Activated T-cell treated with anti-CD3 and anti-CD28 coated beads, Interleukin-2, amount 50 U/mL, for 4 hours (primary cell): ENCODE results near the gene TMEM238. TPM values are rescaled to one million over a fixed set of nuclear protein-coding genes. Genes with fewer than 3 reads are reported as not detected.

ENCODE experiments used
- ATAC-seq, 2 donors: fragments of 200-7000 bp; cut with Tn5 transposase; one replicate each; pipeline ENCODE4 v1.10.0; 2021
- DNase-seq: peaks from one replicate; pipeline ENCODE4 v3.0.0-alpha.2; 2020
- H3K27me3 Mint-ChIP-seq: one replicate; pipeline ENCODE4 v1.8.0; 2021; ENCODE audit warnings: low read depth, mixed read lengths
- H3K36me3 Mint-ChIP-seq: one replicate; pipeline ENCODE4 v1.8.0; 2022; ENCODE audit warnings: mixed read lengths; ENCODE audit not compliant: insufficient read depth
- H3K4me1 Mint-ChIP-seq: one replicate; pipeline ENCODE4 v1.8.0; 2021; ENCODE audit warnings: low read depth, mixed read lengths
- H3K4me3 Mint-ChIP-seq: one replicate; pipeline ENCODE4 v1.8.0; 2021; ENCODE audit warnings: mild to moderate bottlenecking, moderate library complexity, mixed read lengths
- H3K9me3 Mint-ChIP-seq: one replicate; pipeline ENCODE4 v1.8.0; 2021; ENCODE audit warnings: mixed read lengths
- total RNA-seq, 3 donors: library from RNA; stranded (reverse); gene quantifications; one replicate each; pipeline ENCODE4 v1.2.1, GENCODE V29; 2021

The TMEM238 gene
- total RNA-seq, 3 donors from 2014 or later = 6.1 to 8.8 (median 8.4) TPM

DNA sequence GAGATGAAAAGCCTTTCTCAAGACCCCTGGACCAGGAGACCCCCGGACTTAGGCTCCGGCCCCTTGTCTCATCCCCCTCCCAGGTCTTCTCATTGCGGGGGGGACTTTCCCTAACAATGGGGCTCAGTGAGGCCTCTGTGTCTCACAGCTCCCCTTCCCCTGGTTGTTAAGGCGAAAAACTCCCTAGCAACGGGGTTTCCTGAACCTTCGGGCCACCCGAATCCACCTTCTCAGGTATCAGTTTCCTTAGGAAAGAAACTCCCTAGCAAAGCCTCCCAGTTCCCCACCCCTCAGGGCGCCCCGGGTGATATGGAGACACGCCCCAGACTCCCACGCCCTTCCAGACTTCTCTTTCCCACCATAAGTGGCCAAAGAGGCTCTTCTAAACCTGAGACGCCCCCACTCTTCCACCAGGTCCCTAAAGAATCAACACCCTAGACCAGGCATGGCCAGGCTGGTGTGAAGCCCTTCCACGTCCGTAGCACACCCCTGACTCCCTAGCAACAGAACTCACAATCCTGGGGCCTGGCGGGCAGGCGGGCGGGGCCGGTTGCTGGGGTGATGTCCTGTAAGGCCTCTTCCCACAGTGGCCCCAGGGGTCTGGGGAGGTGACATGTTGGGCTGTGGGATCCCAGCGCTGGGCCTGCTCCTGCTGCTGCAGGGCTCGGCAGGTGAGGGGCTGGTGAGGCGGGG, 7.7 kb downstream of the TMEM238 start, which contains the start of gene TMEM190:
Gene TMEM190, plus strand, starts transcription at position 586 of the 693 bp plus-strand sequence. Its CDS starts 28 bp downstream, at position 614.
- Mint-ChIP-seq H3K9me3 (no peaks in the 10 kb centered on the region), H3K4me3 (no peak within 1 kb of the TSS), H3K4me1 (peaks cover 3% of the 10 kb centered on the region), H3K36me3 (no peaks in the 10 kb centered on the region), H3K27me3 (peaks cover 25% of the 10 kb centered on the region)
- no peak for ATAC-seq
- no peak for DNase-seq

DNA sequence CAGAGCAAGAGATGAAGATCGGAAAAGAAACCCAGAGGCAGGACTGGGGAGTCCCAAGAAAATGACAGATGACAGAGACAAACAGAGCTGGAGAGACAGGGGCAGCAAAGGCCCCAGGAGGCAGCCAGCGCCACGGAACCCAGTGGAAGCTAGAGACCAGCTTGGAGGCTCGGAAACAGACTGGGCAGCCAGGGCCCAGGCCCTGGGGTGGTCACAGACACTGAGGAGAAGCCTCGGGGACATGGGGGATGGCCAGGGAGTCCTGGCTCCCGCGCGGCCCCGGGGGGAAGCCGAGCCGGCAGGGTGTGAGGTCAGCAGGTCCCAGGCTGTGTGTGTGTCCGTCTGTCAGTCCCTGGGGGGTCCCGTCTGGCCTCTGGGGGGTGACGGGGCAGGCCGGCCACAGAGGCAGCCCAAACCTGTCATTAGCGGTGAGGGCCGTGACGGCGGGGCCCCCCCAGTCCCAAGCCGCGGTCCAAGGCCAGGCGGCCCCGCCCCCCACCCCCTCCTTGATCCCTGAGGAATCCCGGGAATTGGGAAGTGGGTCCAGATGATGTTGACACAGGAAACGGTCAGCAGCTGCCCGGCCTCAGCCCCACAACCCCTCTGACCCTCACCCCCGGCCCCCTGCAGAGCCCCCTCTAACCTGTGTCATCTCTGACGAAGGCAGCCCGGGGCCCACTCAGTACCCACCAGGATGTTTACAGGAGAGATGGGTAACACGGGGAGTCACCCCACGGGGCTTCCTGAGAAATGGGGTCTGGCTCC, 9.9 kb downstream of the TMEM238 start:
- ATAC-seq = no peak
- Mint-ChIP-seq H3K4me3 (no peak overlapping the region), H3K9me3 (no peaks in the 10 kb centered on the region), H3K4me1 (peaks cover 8% of the 10 kb centered on the region), H3K27me3 (peaks cover 40% of the 10 kb centered on the region), H3K36me3 (no peaks in the 10 kb centered on the region)
- DNase-seq = no peak

DNA sequence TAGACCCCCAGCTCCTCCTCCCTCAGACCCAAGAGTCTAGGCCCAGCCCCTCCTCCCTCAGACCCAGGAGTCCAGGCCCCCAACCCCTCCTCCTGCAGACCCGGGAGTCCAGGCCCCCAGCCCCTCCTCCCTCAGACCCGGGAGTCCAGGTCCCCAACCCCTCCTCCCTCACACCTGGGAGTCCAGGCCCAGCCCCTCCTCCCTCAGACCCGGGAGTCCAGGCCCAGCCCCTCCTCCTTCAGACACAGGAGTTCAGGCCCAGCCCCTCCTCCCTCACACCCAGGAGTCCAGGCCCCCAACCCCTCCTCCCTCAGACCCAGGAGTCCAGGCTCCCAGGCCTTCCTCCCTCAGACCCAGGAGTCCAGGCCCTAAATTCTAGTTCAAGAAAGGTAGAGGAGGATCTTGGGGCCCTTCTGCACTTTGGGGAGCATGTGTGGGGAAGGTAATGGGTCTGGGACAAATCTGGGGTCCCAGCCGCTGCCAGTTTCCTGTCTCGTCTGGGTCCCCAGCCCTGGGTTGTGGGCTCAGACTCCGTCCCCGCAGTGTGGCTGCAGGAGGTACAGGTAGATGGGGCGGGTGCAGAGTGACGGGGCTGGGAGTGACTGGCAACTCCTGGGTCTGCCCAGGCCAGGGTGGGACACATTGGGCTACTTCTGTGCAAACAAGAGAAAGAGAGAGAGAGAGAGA, 10.6 kb downstream of the TMEM238 start:
- no peak overlapping the region for H3K4me3 Mint-ChIP-seq
- H3K9me3 Mint-ChIP-seq = no peaks in the 10 kb centered on the region
- peaks cover 8% of the 10 kb centered on the region for H3K4me1 Mint-ChIP-seq
- DNase-seq (no peak), ATAC-seq (no peak)
- H3K36me3 Mint-ChIP-seq = no peaks in the 10 kb centered on the region
- H3K27me3 Mint-ChIP-seq = peaks cover 45% of the 10 kb centered on the region

DNA sequence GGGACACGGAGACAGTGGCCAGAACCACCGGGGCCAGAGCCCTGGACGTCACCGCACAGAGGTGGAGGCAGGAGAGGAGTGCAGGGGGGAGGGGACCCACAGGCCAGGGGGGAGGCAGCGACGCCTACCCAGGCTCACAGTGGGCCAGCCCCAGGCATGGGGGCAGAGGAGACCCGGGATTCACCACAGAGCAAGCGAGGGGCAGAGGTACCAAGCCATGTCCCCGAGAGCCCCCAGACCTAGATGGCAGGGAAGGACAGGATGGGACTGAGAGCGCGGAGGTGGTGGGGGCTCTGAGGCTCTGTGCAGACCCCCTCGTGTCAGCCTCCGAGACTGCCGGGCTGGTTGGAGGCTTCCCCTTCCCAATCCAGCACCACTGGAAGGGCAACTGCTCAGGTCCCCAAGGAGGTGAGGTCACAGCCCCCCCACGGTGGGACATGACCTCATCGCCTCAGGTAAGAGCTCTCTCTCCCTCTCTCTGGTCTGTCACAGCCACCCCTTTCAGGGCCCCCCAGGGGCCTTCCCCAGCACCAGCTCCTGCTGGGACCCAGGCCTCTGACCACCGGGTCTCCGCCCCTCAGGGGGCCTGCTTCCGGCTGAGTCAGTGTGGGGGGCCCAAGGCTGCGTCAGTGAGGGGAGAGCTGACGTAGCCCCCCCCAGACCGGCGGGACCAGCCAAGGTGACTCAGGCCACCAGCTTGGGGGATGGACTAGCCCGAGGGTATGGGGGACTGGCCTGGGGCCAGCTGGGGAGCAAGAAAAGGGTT, 11.6 kb downstream of the TMEM238 start:
- ATAC-seq (peak; percentile 22 to 29), DNase-seq (no peak)
- H3K27me3 Mint-ChIP-seq = peaks cover 52% of the 10 kb centered on the region
- H3K9me3 Mint-ChIP-seq = no peaks in the 10 kb centered on the region
- no peak overlapping the region for H3K4me3 Mint-ChIP-seq
- H3K4me1 Mint-ChIP-seq = peaks cover 8% of the 10 kb centered on the region
- no peaks in the 10 kb centered on the region for H3K36me3 Mint-ChIP-seq

DNA sequence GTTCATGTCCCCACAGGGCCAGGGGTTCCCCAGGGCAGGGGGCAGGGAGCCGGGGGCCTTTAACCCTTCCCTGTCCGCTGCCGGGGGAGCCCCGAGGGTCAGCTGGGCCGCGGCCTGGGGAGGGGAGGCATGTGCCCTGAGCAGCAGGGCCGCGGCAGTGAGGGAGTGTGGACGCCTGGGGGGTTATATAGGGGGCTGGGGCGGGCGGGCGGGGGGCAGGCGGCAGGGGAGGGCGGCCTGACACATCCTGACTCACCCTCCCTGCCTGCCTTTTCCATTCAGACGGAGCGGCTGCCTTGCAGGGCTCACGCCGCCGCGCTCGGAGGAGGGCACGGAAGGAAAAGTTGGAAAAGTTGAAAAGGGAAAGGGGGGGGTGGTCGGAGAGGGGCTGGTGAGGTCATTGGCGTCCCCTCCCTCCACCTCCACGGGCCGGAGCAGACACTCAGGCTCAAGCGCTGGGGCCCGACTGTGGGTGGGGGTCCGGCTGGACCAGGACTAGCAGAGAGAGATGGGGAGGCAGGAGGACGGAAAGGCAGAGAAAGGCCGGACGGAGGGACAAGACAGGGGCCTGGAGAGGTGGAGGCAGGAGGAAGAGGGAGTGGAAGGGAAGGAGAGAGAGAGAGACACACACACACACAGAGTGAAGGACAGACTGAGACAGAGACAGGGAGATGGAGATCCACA, 13.6 kb downstream of the TMEM238 start, which contains the start of gene IL11:
Gene IL11, minus strand, starts transcription at position 159 of the 684 bp plus-strand sequence. Its CDS starts 153 bp downstream, at position 6.
- ATAC-seq (peak; percentile 23 to 32), DNase-seq (no peak)
- Mint-ChIP-seq H3K4me3 (peak within 1 kb of the TSS; percentile 58), H3K4me1 (peaks cover 8% of the 10 kb centered on the region), H3K9me3 (no peaks in the 10 kb centered on the region), H3K36me3 (no peaks in the 10 kb centered on the region), H3K27me3 (peaks cover 56% of the 10 kb centered on the region)

DNA sequence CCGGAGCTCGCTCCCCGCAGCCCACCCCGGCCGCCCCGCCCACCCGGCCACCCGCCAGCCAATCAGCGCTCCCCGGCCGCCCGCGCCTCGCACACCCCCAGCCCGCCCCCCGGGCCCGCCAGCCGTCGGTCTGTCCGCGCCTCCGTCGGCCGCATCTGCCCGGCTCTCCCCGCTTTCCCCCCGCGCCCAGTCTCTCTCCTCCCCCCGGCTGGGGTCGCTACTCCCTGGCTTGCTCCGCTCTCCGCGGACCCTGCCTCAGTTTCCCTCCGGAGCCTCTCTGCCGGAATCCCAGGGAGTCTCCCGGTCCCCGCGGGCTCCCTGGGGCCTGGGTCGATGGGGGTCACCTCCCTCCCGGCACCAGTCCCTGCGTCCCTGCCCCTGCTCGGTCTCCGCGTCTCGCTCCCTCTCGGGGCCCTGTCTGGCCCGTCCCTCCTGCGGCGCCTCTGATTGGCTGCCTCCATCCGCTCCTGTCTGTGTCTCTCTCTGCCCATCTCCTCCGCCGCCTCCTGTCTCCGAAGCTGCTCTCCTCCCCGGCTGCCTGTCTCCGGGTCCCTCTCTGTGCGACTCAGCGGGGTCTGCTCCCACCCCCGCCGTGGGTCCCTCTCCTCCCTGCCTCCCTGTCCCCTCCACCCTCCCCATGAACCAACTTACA, 14.3 kb downstream of the TMEM238 start:
- no peak for DNase-seq
- Mint-ChIP-seq H3K4me3 (peak overlapping the region; percentile 58), H3K4me1 (peaks cover 8% of the 10 kb centered on the region), H3K27me3 (peaks cover 53% of the 10 kb centered on the region), H3K36me3 (no peaks in the 10 kb centered on the region), H3K9me3 (no peaks in the 10 kb centered on the region)
- peak; percentile 67 to 75 for ATAC-seq

DNA sequence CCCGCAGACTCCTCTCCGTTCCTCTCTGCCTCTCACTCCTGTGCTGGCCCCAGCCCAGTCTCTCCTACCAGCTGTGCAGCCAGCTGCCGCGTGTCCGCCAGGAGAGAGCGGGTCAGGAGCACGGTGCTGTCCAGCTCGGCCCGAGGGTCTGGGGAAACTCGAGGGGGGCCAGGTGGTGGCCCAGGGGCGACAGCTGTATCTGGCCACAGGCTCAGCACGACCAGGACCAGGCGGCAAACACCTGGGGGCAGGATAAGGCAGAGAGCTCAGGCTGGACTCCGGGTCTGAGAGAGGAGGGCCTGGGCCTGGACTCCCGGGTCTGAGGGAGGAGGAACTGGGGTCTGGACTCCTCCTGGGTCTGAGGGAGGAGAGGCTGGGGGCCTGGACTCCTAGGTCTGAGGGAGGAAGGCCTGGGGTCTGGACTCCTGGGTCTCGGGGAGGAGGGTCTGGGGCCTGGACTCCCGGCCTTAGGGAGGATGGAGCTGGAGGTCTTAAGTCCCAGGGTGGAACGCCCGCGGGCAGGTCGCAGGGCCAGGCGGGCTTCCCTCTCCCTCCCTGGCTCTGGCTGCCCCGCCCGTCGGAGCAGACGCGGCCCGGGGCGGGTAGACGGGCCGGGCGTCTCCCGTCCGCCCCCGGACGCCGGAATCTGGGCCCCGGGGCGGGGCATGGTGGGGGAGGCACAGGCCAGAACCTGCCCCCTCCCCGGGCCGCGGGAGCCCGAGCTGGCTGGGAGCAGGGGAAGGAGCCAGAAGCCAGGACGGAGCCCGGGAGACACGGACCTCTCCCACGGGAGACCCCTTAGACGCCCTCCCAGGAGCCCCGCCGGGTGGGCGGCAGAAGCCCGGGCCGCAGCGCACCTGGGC, 15.2 kb downstream of the TMEM238 start:
- DNase-seq = no peak
- H3K36me3 Mint-ChIP-seq = no peaks in the 10 kb centered on the region
- peaks cover 48% of the 10 kb centered on the region for H3K27me3 Mint-ChIP-seq
- H3K9me3 Mint-ChIP-seq = no peaks in the 10 kb centered on the region
- H3K4me3 Mint-ChIP-seq = no peak overlapping the region
- H3K4me1 Mint-ChIP-seq = peaks cover 8% of the 10 kb centered on the region
- peak; percentile 53 to 54 for ATAC-seq

DNA sequence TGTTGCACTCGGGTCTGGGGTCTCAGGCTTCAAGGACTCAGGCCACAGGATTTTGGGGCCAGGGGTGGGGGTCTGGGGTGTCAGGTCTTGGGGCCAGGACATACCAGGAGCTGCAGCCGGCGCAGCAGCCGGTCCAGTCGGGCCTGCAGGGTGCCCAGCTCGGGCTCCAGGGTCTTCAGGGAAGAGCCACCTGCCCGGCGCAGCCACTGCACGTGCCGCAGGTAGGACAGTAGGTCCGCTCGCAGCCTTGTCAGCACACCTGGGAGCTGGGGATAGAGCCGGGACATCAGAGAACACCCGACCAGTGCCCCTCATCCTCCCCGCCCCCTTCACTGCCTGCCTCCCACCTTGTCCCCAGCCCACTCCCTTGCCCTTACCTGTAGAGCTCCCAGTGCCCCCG, 16.0 kb downstream of the TMEM238 start:
- peaks cover 44% of the 10 kb centered on the region for H3K27me3 Mint-ChIP-seq
- ATAC-seq (no peak), DNase-seq (no peak)
- H3K4me1 Mint-ChIP-seq = peaks cover 5% of the 10 kb centered on the region
- no peak overlapping the region for H3K4me3 Mint-ChIP-seq
- no peaks in the 10 kb centered on the region for H3K9me3 Mint-ChIP-seq
- H3K36me3 Mint-ChIP-seq = no peaks in the 10 kb centered on the region

DNA sequence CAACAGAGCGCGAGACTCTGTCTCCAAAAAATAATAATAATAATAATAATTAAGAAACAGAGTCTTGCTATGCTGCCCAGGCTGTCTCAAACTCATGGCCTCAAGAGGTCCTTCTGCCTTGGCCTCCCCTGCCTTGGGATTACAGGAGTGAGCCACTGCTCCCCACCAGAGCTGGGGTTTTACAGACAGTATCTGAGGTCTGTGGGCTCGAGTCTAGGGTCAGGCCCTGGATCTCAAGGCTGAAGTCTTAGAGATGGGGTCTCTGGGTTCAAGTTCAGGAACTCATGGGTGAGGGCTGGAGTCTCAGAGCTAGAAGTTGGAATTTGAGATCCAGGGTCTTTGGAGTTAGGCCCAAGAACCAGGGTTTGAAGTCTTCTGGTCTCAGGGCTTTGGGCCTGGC, 17.3 kb downstream of the TMEM238 start:
- Mint-ChIP-seq H3K9me3 (no peaks in the 10 kb centered on the region), H3K4me3 (no peak overlapping the region), H3K36me3 (no peaks in the 10 kb centered on the region), H3K27me3 (peaks cover 36% of the 10 kb centered on the region), H3K4me1 (peaks cover 5% of the 10 kb centered on the region)
- ATAC-seq (no peak), DNase-seq (no peak)

DNA sequence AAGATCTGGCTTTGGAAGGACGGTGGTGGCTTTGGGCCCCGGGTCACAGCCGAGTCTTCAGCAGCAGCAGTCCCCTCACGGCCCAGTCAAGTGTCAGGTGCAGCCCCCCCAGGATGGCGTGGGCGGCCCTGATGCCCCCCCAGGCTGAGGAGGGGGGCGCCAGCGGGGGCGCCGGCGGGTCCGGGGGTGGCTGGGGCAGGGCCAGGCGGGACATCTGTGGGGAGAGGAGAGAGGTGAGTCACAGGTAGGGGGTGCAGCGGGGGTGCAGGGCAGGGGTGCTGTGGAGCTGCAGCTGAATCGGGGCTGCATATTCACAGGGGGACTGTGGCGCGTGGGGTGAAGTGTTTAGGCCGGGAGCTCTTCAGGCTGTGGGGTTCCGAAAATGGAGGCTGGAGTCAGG, 18.1 kb downstream of the TMEM238 start:
- no peaks in the 10 kb centered on the region for H3K9me3 Mint-ChIP-seq
- H3K4me3 Mint-ChIP-seq = no peak overlapping the region
- H3K4me1 Mint-ChIP-seq = peaks cover 5% of the 10 kb centered on the region
- H3K27me3 Mint-ChIP-seq = peaks cover 27% of the 10 kb centered on the region
- H3K36me3 Mint-ChIP-seq = no peaks in the 10 kb centered on the region
- DNase-seq (no peak), ATAC-seq (no peak)

DNA sequence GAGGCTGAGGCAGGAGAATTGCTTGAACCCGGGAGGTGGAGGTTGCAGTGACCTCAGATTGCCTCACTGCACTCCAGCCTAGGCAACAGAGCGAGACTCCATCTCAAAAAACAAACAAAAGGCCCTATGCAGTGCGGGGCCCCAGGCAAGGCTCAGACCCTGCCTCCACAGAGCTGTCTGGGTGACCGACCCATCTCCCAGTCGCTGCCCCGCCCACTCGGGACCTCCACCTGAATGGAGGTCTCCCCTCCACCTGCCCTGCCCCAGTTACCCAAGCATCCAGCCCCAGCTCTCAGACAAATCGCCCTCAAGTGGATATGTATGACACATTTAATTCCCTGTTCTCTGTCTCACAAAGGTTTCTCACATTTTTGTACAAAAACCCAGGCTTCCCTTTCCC, 18.8 kb downstream of the TMEM238 start:
- Mint-ChIP-seq H3K4me3 (no peak overlapping the region), H3K27me3 (peaks cover 21% of the 10 kb centered on the region), H3K4me1 (peaks cover 3% of the 10 kb centered on the region), H3K9me3 (no peaks in the 10 kb centered on the region), H3K36me3 (no peaks in the 10 kb centered on the region)
- ATAC-seq (no peak), DNase-seq (no peak)

DNA sequence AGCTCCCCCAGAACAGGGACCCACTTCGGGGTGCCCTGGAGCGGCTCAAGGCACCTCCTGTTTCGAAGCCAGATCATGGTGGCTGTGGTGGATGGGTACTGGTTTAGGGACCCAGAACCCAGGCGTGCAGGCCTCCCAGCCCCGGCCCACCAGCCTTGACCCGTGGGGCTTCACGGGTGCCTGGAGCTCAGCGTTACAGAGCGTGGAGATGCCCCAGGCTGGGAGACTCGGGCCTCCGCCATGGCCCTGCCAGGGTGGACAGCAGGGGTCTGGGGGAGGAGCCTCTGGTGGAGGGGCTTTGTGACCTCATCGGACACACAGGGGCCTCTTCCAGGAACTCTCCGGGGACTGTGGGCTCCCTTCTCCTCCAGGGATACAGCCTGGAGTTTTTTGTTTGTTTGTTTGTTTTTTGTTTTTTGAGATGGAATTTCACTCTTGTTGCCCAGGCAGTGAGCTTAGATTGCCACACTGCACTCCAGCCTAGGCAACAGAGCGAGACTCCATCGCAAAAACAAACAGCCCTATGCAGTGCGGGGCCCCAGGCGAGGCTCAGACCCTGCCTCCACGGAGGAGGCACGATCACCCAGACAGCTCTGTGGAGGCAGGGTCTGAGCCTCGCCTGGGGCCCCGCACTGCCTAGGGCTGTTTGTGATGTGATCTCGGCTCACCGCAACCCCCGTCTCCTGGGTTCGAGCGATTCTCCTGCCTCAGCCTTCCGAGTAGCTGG, 20.9 kb downstream of the TMEM238 start, which contains the start of gene GARIN5B:
Gene GARIN5B, minus strand, starts transcription at position 271 of the 727 bp plus-strand sequence. Its CDS starts 194 bp downstream, at position 77.
- Mint-ChIP-seq H3K4me1 (no peaks in the 10 kb centered on the region), H3K9me3 (no peaks in the 10 kb centered on the region), H3K4me3 (no peak within 1 kb of the TSS), H3K36me3 (no peaks in the 10 kb centered on the region), H3K27me3 (peaks cover 12% of the 10 kb centered on the region)
- DNase-seq (no peak), ATAC-seq (no peak)
